WTC11 (cell line): ENCODE results near the gene PRKN.

Source experiments
- ATF2 ChIP-seq: sonication (generic); formaldehyde crosslinking; IDR thresholded peaks from 2 replicates; pipeline ENCODE4 v1.8.1; 2022; ENCODE audit warnings: low read depth, missing genetic modification reagents, borderline replicate concordance
- ATF3 ChIP-seq: sonication (generic); formaldehyde crosslinking; conservative IDR thresholded peaks from 2 replicates; pipeline ENCODE4 v1.8.1; 2022; ENCODE audit warnings: mild to moderate bottlenecking, missing genetic modification reagents
- CBFB ChIP-seq: sonication (generic); formaldehyde crosslinking; IDR thresholded peaks from 2 replicates; pipeline ENCODE4 v1.8.1; 2022; ENCODE audit warnings: mild to moderate bottlenecking, low read depth, missing genetic modification reagents
- CTCF ChIP-seq: fragments of 200-600 bp; IDR thresholded peaks from 2 replicates; pipeline ENCODE4 v1.8.0; 2022; ENCODE audit warnings: antibody characterized with exemption
- ERG ChIP-seq: fragments of 250-450 bp; sonication (Bioruptor Pico); IDR thresholded peaks from 2 replicates; pipeline ENCODE4 v1.8.0; 2021; ENCODE audit warnings: mild to moderate bottlenecking
- ESRRA ChIP-seq: sonication (generic); formaldehyde crosslinking; IDR thresholded peaks from 2 replicates; pipeline ENCODE4 v1.8.1; 2022; ENCODE audit warnings: mild to moderate bottlenecking, missing genetic modification reagents, borderline replicate concordance
- FOXP4 ChIP-seq: sonication (generic); formaldehyde crosslinking; IDR thresholded peaks from 2 replicates; pipeline ENCODE4 v1.8.0; 2022; ENCODE audit warnings: mild to moderate bottlenecking, missing genetic modification reagents
- GABPB1 ChIP-seq: sonication (generic); formaldehyde crosslinking; IDR thresholded peaks from 2 replicates; pipeline ENCODE4 v1.8.1; 2023; ENCODE audit warnings: mild to moderate bottlenecking, missing genetic modification reagents
- KAT7 ChIP-seq: sonication (generic); formaldehyde crosslinking; IDR thresholded peaks from 2 replicates; pipeline ENCODE4 v1.8.1; 2023; ENCODE audit warnings: missing genetic modification reagents, mild to moderate bottlenecking, borderline replicate concordance
- MAX ChIP-seq: sonication (generic); formaldehyde crosslinking; IDR thresholded peaks from 2 replicates; pipeline ENCODE4 v1.8.0; 2022; ENCODE audit warnings: mild to moderate bottlenecking, missing genetic modification reagents
- MXD4 ChIP-seq: fragments of 250-450 bp; sonication (Bioruptor Pico); IDR thresholded peaks from 2 replicates; pipeline ENCODE4 v1.8.0; 2021; ENCODE audit warnings: mild to moderate bottlenecking, moderate library complexity, borderline replicate concordance
- PREB ChIP-seq: sonication (generic); formaldehyde crosslinking; IDR thresholded peaks from 2 replicates; pipeline ENCODE4 v1.8.1; 2022; ENCODE audit warnings: mild to moderate bottlenecking, missing genetic modification reagents, moderate library complexity, borderline replicate concordance
- USF1 ChIP-seq: sonication (generic); formaldehyde crosslinking; IDR thresholded peaks from 2 replicates; pipeline ENCODE4 v1.8.0; 2022; ENCODE audit warnings: mild to moderate bottlenecking, missing genetic modification reagents
- ZBTB43 ChIP-seq: sonication (generic); formaldehyde crosslinking; IDR thresholded peaks from 2 replicates; pipeline ENCODE4 v1.8.1; 2023; ENCODE audit warnings: mild to moderate bottlenecking, missing genetic modification reagents

GRCh38 chr6:161954077-161954476 lies 773.5 kb downstream of the PRKN start:
- TF ChIP-seq MXD4, result no peak
- TF ChIP-seq GABPB1 (CRISPR knock-in tag), result no peak
- TF ChIP-seq CTCF, result no peak
- TF ChIP-seq ERG (CRISPR knock-in tag), result no peak
- no peak for TF ChIP-seq ESRRA (CRISPR knock-in tag)
- no peak for TF ChIP-seq KAT7 (CRISPR knock-in tag)
- no peak for TF ChIP-seq ATF2 (CRISPR knock-in tag)
- no peak for TF ChIP-seq PREB
- TF ChIP-seq MAX (CRISPR knock-in tag), result no peak
- no peak for TF ChIP-seq CBFB (CRISPR knock-in tag)
- TF ChIP-seq ZBTB43, result no peak
- no peak for TF ChIP-seq USF1 (CRISPR knock-in tag)
- no peak for TF ChIP-seq ATF3 (CRISPR knock-in tag)
- no peak for TF ChIP-seq FOXP4 (CRISPR knock-in tag)
